HepG2 (cell line): Measurements from ENCODE around the gene XRCC3.

ENCODE experiments used
- BHLHE40 ChIP-seq: IDR thresholded peaks from 2 replicates; pipeline ENCODE4 v1.6.1; 2011; ENCODE audit warnings: low read length, improper control_type of control experiment
- CTCF ChIP-seq: sonication (generic); formaldehyde crosslinking; IDR thresholded peaks from 2 replicates; pipeline ENCODE4 v1.5.0; 2020; ENCODE audit warnings: mild to moderate bottlenecking, missing genetic modification reagents, moderate library complexity
- DMAP1 ChIP-seq: IDR thresholded peaks from 2 replicates; pipeline ENCODE4 v1.6.1; 2016
- EZH2 ChIP-seq: conservative IDR thresholded peaks from 2 replicates; pipeline ENCODE4 v1.6.1; 2012; ENCODE audit warnings: mild to moderate bottlenecking, low read depth, low read length, moderate library complexity
- FOXK1 ChIP-seq: sonication (generic); formaldehyde crosslinking; IDR thresholded peaks from 2 replicates; pipeline ENCODE4 v1.4.0; 2020; ENCODE audit warnings: low read depth, missing genetic modification reagents, borderline replicate concordance
- HDAC2 ChIP-seq: sonication (generic); formaldehyde crosslinking; IDR thresholded peaks from 2 replicates; pipeline ENCODE4 v1.4.0; 2020; ENCODE audit warnings: missing genetic modification reagents
- MLX ChIP-seq: IDR thresholded peaks from 2 replicates; pipeline ENCODE4 v1.6.1; 2016
- NCOA1 ChIP-seq: sonication (generic); formaldehyde crosslinking; IDR thresholded peaks from 2 replicates; pipeline ENCODE4 v1.9.0; 2021; ENCODE audit warnings: missing genetic modification reagents
- NFIC ChIP-seq: IDR thresholded peaks from 2 replicates; pipeline ENCODE4 v1.6.1; 2012; ENCODE audit warnings: mild to moderate bottlenecking, low read length, inconsistent platforms
- SMC3 ChIP-seq: IDR thresholded peaks from 2 replicates; pipeline ENCODE4 v1.6.1; 2011; ENCODE audit warnings: low read length, improper control_type of control experiment
- ZNF263 ChIP-seq: sonication (generic); formaldehyde crosslinking; IDR thresholded peaks from 2 replicates; pipeline ENCODE4 v1.4.0; 2020; ENCODE audit warnings: missing genetic modification reagents
- ZNF335 ChIP-seq: sonication (generic); formaldehyde crosslinking; IDR thresholded peaks from 2 replicates; pipeline ENCODE4 v1.4.0; 2020; ENCODE audit warnings: missing genetic modification reagents
- ZNF446 ChIP-seq: sonication (generic); formaldehyde crosslinking; IDR thresholded peaks from 2 replicates; pipeline ENCODE4 v1.5.0; 2020; ENCODE audit warnings: mild to moderate bottlenecking, missing genetic modification reagents
- ZSCAN29 ChIP-seq: sonication (generic); formaldehyde crosslinking; conservative IDR thresholded peaks from 2 replicates; pipeline ENCODE4 v1.4.0; 2020; ENCODE audit warnings: mild to moderate bottlenecking, missing genetic modification reagents

GRCh38 chr14:103716091-103716801, 995 bp upstream of the XRCC3 start:
- no peak for TF ChIP-seq CTCF (CRISPR knock-in tag)
- TF ChIP-seq DMAP1 (CRISPR knock-in tag), result no peak
- TF ChIP-seq FOXK1 (CRISPR knock-in tag), result no peak
- no peak for TF ChIP-seq EZH2
- TF ChIP-seq ZSCAN29 (CRISPR knock-in tag), result no peak
- TF ChIP-seq ZNF335 (CRISPR knock-in tag), result no peak
- no peak for TF ChIP-seq ZNF263 (CRISPR knock-in tag)
- no peak for TF ChIP-seq ZNF446 (CRISPR knock-in tag)
- TF ChIP-seq NCOA1 (CRISPR knock-in tag), result no peak
- TF ChIP-seq BHLHE40, result no peak
- no peak for TF ChIP-seq MLX (CRISPR knock-in tag)
- TF ChIP-seq HDAC2, result no peak
- TF ChIP-seq NFIC, result no peak
- TF ChIP-seq SMC3, result no peak
